Chondrocyte (in vitro differentiated cells): Measurements from ENCODE around the gene MYT1. TPM values are rescaled to one million over a fixed set of nuclear protein-coding genes. Genes with fewer than 3 reads are reported as not detected.

Experiments used
- DNase-seq: peaks from one replicate; pipeline ENCODE4 v3.0.0; 2021; ENCODE audit warnings: mixed read lengths, low spot score
- H3K27ac Mint-ChIP-seq: one replicate; pipeline ENCODE4 v1.8.0; 2021; ENCODE audit warnings: mild to moderate bottlenecking, moderate library complexity, mixed read lengths; ENCODE audit not compliant: unreplicated experiment
- H3K27me3 Mint-ChIP-seq: 2 replicates; pipeline ENCODE4 v1.8.0; 2021; ENCODE audit warnings: low read depth, mixed read lengths
- H3K36me3 Mint-ChIP-seq: 2 replicates; pipeline ENCODE4 v1.8.0; 2021; ENCODE audit warnings: low read depth, mixed read lengths
- H3K4me1 Mint-ChIP-seq: 2 replicates; pipeline ENCODE4 v1.8.0; 2021; ENCODE audit warnings: low read depth, mild to moderate bottlenecking, mixed read lengths
- H3K4me3 Mint-ChIP-seq: one replicate; pipeline ENCODE4 v1.8.0; 2021; ENCODE audit warnings: mild to moderate bottlenecking, moderate library complexity, mixed read lengths; ENCODE audit not compliant: unreplicated experiment
- H3K9me3 Mint-ChIP-seq: 2 replicates; pipeline ENCODE4 v1.8.0; 2021; ENCODE audit warnings: low read depth, mixed read lengths
- total RNA-seq: library from RNA; stranded (reverse); gene quantifications from 3 replicates; pipeline ENCODE4 v1.2.1, GENCODE V29; 2021
- TF ChIP-seq, protein P1 (sequence below): fragments of 200-600 bp; sonication (generic); IDR thresholded peaks from 2 replicates; pipeline ENCODE4 v1.5.0; 2021; ENCODE audit warnings: antibody characterized with exemption, mild to moderate bottlenecking, moderate library complexity

Gene MYT1
- total RNA-seq, 1 donor from 2014 or later: not detected

GRCh38 chr20:64171211-64171610 lies 7.0 kb downstream of the MYT1 start:
- H3K4me1 Mint-ChIP-seq: no peaks in the 10 kb centered on the region
- DNase-seq: peak; percentile 60
- H3K36me3 Mint-ChIP-seq: no peaks in the 10 kb centered on the region
- peaks cover 36% of the 10 kb centered on the region for H3K27me3 Mint-ChIP-seq
- no peak overlapping the region for H3K27ac Mint-ChIP-seq
- H3K4me3 Mint-ChIP-seq: no peak overlapping the region
- H3K9me3 Mint-ChIP-seq: no peaks in the 10 kb centered on the region
- TF ChIP-seq, protein P1, sequence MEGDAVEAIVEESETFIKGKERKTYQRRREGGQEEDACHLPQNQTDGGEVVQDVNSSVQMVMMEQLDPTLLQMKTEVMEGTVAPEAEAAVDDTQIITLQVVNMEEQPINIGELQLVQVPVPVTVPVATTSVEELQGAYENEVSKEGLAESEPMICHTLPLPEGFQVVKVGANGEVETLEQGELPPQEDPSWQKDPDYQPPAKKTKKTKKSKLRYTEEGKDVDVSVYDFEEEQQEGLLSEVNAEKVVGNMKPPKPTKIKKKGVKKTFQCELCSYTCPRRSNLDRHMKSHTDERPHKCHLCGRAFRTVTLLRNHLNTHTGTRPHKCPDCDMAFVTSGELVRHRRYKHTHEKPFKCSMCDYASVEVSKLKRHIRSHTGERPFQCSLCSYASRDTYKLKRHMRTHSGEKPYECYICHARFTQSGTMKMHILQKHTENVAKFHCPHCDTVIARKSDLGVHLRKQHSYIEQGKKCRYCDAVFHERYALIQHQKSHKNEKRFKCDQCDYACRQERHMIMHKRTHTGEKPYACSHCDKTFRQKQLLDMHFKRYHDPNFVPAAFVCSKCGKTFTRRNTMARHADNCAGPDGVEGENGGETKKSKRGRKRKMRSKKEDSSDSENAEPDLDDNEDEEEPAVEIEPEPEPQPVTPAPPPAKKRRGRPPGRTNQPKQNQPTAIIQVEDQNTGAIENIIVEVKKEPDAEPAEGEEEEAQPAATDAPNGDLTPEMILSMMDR: no peak

GRCh38 chr20:64173116-64173515 lies 8.9 kb downstream of the MYT1 start:
- no peaks in the 10 kb centered on the region for H3K36me3 Mint-ChIP-seq
- H3K27ac Mint-ChIP-seq: no peak overlapping the region
- TF ChIP-seq, protein P1: no peak
- no peak overlapping the region for H3K4me3 Mint-ChIP-seq
- peaks cover 36% of the 10 kb centered on the region for H3K27me3 Mint-ChIP-seq
- H3K4me1 Mint-ChIP-seq: no peaks in the 10 kb centered on the region
- DNase-seq: peak; percentile 55
- H3K9me3 Mint-ChIP-seq: no peaks in the 10 kb centered on the region

DNA sequence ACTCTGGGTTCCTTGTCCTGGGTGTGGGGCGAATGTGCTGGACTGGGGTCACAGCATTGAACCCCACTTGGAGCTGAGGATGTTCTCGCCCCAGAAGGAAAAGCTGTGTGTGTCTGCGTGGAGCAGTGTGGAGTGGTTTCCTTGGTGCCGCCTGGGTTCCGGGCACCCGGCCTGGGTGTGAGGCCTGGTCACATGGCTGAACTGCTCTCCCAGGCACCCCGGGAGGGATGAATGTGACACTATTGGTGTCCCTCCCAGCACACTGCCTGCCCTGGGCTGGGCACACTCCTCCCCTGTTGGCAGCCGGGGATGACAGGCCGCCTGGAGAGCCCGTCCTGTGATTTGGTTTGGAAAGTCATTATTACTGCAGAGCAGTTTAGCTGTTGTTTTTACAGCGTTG lies 12.3 kb downstream of the MYT1 start:
- DNase-seq: no peak
- Mint-ChIP-seq H3K27ac (no peak overlapping the region), H3K27me3 (peaks cover 36% of the 10 kb centered on the region), H3K9me3 (no peaks in the 10 kb centered on the region), H3K36me3 (no peaks in the 10 kb centered on the region), H3K4me1 (no peaks in the 10 kb centered on the region), H3K4me3 (no peak overlapping the region)
- TF ChIP-seq, protein P1: no peak

GRCh38 chr20:64176971-64177370 lies 12.7 kb downstream of the MYT1 start:
- peaks cover 35% of the 10 kb centered on the region for H3K27me3 Mint-ChIP-seq
- TF ChIP-seq, protein P1: no peak
- H3K4me3 Mint-ChIP-seq: no peak overlapping the region

DNA sequence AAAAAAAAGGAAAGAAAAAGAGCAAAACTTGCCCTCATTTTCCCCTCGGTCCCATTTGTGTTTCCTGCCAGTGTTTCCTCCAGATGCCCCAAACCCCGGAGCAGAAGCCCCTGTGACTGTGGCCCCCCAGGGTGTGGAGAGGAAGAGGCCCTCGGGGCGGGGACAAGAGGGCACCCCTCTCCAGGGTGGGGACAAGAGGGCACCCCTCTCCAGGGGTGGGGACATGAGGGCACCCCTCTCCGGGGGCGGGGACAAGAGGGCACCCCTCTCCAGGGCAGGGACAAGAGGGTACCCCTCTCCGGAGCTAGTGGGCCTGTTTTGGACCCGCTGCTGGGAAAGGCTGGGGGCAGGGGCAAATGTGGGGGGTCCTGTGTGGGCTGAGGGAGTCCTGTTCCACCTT lies 13.1 kb downstream of the MYT1 start:
- Mint-ChIP-seq H3K36me3 (no peaks in the 10 kb centered on the region), H3K27ac (no peak overlapping the region), H3K9me3 (no peaks in the 10 kb centered on the region), H3K27me3 (peaks cover 35% of the 10 kb centered on the region), H3K4me3 (no peak overlapping the region), H3K4me1 (no peaks in the 10 kb centered on the region)
- TF ChIP-seq, protein P1: no peak
- no peak for DNase-seq

More at GRCh38 chr20:64176971-64177370, 12.7 kb downstream of the MYT1 start:
- H3K27ac Mint-ChIP-seq: no peak overlapping the region
- no peak for DNase-seq
- H3K4me1 Mint-ChIP-seq: no peaks in the 10 kb centered on the region
- no peaks in the 10 kb centered on the region for H3K36me3 Mint-ChIP-seq
- no peaks in the 10 kb centered on the region for H3K9me3 Mint-ChIP-seq
